Embryonic facial prominence (tissue), 1 donor: Measurements from ENCODE around the gene AHRR.

ENCODE experiments used
- DNase-seq: peaks from one replicate; pipeline ENCODE4 v3.0.0-alpha.2; 2016; ENCODE audit errors: extremely low spot score

AHRR gene

DNA sequence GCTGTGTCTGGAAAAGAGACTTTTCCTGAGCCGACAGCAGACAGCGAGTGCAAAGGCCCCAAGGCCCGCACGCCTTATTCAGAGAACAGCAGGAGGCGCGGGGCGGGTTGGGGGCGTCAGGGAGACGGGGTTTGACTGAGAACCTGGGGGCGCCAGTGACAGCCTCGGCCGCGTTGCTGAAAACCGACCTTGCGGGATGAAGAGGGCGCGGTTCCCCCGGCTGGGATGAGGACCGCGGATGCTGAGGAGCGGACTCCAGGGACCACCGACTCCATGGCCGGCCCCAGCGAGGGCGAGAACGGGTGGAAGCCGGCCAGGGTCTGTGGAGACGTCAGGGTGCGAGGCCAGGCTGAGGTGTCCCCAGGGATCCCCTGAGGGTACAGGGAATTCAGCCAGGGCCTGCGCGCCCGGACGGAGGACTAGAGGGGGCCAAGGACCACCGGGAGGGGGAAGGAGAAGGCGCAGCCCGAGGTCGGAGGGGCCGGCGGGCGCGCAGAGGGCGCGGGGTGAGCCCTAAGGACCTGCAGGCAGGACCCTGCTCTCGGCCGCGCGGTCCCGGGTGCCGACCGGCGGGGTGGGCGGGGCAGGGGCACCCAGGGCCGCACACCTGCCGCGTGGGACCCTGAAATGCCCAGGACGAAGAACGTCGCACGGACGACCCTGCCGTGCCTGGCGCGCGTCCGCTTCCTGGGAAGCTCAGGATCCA lies 837 bp upstream of the AHRR start:
- no peak for DNase-seq

DNA sequence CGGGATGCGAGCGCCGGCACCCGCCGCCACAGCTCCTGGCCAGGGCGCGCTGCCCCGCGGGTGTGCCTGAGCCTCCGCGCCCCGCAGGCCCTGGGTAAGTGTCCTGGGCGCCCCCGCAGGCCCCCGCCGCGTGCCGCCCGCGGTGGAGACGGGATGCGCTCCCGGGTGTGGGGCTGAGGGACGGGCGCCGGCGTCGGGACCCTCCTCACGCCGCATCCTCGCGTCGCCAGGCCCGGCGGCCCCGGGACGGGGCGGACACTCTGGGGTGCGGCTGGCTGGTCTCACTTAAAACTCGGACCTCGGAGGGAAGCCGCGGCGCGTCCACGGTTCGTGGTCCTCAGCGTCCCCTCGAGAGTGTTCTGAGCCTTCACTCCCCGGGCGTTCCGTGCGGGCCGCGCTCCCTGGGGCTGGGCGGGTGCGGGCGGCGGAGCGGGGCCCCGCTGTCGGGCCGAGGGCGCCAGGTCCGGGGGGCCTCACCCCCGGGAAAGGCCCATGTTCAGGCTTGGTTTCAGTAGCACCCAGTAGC lies 275 bp downstream of the AHRR start:
- DNase-seq = no peak

GRCh38 chr5:322281-322941 lies 897 bp downstream of the AHRR start:
- DNase-seq = no peak

DNA sequence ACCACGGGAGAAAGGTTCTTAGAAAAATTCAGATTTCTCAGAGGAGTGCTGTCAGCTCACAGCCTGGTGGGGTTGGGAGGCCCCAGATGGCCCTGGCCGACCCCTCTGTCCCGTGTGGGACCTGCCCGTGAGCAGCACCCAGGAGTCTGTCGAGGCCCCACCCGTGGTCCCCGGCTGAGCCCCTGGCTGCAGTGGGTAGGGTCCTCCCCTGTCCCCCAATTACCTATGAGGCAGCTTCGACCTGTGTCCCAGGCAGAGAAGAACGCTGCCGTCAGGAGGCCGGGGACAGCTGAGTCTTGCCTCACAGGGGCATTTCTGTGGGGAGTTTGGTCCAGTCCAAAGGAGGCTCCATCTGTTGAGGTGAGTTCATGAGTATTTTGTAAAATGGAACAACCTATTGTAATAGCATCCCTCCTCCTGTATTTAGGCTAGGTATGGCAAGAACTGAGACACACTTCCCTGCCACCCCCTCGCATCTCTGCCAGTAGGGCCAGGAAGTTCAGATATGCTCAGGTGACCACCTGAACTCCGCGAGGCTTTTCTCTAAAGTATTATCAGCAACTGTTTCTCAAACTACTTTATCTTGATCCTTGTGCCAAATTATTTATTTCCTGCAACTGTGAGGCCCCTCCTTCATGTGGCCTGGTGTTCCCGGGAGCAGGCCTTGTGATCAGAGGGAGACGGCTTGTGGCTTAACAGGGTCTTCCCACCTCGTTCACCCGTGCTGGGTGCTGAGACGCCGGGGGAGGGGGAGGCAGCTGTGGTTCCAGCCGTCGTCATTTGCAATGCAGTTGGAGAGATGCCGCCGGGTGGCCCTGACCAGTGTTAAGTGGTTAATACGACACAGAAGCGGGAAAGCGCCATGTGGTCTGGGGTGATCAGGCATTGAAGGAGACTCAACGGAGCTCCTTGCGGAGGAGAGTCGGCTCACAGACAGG lies 1.7 kb downstream of the AHRR start:
- DNase-seq = no peak

DNA sequence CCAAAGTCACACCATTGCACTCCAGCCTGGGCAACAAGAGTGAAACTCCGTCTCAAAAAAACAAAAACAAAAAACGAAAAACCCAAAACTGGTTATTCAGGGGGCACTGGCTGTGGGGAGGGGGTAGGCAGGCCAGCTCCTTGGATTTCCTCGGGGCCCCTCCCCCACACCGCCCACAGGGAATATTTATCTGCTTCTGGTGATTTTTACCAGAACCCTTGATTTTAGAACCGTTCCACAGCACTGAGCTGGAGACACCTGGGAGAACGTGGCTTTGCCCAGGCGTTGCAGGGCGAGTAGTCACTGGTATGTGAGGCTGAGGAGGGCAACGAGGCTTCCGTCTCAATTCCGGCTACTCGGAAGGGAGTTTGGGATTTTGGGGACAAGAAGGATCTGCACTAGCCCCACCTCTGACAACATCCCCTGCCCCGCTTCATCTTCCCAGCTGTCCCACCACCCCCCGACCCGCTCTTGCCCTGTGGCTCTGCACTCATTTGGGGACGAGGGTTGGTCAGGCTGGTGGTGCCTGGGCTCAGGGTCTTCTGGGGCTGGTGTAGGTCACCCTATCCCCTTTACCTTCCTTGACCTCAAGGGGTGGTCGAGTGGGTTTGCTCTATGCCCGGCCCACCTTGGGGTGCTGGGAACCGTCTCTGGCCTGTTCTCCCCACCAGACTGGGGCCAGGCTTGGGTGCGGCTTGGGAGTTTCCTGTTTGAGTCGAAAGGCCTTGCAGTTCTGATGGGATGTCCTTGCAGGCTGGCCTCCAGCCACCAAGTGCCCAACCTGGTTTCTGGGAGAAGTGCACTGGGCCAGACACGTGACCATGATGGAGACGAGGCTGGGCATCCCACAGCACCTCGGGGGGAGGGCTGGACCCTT lies 3.5 kb downstream of the AHRR start:
- no peak for DNase-seq

- DNase-seq = no peak
These were observed 4.6 kb downstream of the AHRR start for GRCh38 chr5:326109-326508.

DNA sequence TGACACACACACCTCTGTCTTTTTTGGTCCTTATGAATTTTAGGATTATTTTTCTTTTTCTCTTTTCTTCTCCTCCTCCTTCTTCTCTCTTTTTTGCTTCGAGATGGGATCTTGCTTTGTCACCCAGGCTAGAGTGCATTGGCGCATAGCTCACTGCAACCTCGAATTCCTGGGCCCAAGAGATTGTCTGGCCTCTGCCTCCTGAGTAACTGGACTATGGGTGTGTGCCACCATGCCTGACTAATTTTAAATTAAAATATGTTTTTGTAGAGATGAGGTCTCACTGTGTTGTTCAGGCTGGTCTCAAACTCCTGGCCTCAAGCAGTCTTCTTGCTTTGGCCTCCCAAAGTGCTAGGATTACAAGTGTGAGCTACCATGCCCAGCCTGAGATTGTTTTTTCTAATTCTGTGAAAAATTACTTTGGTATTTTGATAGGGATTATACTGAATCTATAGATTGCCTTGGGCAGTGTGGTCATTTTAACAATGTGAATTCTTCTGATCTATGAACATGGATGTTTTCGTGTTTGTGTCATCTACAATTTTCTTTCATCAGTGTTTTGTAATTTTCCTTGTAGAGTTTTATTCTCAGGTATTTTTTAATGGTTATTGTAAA lies 7.7 kb downstream of the AHRR start:
- no peak for DNase-seq

DNA sequence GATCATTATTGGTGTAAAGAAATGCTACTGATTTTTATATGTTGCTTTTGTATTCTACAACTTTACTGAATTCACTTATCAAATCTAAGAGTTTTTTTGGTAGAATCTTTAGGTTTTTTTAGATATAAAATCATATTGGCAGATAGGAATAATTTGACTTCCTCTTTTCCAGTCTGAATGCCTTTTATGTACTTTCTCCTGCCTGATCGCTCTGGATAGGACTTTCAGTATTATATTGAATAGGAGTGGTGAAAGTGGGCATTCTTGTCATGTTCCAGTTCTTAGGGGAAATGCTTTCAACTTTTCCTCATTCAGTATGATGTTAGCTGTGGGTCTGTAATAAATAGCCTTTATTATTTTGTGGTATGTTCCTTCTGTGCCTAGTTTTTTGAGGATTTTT lies 8.3 kb downstream of the AHRR start:
- no peak for DNase-seq

DNA sequence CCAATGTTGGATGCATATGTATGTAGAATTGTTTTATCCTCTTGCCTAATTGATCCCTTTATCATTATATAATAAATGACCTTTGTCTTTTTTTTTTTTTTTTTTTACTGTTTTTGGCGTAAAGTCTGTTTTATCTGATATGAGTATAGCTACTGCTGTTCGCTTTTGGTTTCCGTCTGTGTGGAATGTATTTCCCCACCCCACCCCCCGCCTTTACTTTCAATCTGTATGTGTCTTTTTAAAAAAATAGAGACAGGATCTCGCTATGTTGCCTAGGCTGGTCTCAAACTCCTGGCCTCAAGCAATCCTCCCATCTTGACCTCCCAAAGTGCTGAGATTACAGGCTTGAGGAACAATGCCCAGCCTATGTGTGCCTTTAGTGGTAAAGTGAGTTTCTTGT lies 11.3 kb downstream of the AHRR start:
- no peak for DNase-seq

DNA sequence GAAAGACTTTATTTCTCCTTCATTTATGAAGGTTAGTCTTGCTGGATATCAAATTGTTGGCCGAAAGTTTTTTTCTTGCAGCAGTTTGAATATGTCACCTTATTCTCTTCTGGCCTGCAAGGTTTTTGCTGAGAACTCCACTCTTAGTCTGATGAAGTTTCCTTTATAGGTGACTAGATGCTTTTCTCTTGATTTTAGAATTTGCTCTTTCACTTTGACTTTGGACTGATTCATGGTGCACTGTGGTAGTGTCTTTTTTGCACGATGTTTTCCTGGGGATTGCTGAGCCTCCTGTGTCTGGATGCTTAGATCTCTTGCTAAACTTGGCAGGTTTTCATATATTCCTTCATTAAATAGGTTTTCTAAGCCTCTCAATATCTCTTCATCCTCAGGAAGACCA lies 12.4 kb downstream of the AHRR start:
- DNase-seq = no peak

GRCh38 chr5:334903-335739 lies 13.6 kb downstream of the AHRR start:
- no peak for DNase-seq

- no peak for DNase-seq
These were observed 14.2 kb downstream of the AHRR start for GRCh38 chr5:335740-336038.

DNA sequence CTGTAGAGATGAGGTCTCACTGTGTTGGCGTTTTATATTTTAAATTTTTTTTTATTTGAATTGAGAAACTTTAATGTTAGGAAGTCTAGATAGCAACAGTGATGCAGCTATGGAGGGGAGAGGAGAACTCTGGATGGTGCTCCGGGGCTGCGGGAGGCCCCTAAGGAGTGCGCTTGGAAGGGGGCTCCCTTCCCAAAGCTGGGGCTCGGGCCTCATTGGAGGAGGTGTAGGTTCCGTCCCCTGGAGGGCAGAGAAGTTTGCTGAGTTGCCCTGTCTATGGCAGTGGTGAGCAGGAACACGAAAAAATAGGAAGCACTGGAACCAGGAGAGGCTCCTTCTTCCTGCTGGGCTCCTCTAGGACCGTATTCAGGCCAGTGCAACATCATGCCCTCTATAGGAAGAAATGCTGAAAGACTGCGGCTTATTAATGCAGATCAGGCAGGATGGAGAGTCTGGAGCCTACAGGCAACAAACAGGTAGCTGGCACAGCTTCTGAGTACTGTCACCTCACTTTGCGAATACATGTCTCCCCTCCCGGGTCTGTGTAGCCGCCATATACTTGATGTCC lies 16.1 kb downstream of the AHRR start:
- no peak for DNase-seq

DNA sequence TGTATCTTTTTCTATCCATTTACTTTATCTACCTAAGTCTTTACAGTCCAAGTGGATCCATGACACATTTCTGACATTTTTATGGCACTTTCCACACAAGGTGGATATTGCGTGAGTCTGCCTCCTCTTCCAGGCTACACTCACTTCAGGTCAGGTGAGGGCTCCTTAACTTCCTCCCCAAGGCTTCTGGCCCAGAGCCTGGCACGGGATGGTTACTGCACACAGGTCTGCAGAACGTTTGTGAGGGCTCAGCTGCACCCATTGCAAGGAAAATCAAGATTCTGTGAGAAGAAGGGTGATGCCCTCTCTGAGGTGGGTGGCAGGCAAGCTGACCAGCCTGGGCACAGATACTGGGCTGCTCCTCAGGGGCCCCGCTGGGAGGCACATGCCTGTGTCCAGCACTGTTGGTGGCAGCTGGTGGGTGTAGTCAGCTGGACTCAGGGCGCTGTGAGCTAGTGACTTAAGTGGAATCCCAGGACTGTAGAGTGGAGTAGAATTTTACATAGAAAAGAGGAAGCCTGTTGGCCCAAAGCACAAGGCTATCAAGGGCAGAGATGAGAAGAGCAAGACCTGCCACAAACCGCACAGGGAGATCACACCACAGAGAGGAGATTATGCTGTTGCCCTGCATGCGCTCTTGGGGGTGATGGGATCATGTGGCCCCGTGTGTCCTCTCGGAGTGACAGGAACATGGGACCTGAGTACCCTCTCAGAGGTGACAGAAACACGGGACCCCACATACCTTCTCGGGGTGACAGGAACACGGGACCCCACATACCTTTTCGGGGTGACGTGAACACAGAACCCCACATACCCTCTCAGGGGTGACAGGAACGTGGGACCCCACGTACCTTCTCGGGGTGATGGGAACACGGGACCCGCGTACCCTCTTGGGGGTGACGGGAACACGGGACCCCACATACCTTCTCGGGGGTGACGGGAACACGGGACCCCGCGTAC lies 21.3 kb downstream of the AHRR start:
- DNase-seq = no peak

- no peak for DNase-seq
These were observed 22.2 kb downstream of the AHRR start for GRCh38 chr5:343461-344401.

GRCh38 chr5:344668-345067 lies 23.2 kb downstream of the AHRR start:
- no peak for DNase-seq

GRCh38 chr5:345404-346195 lies 24.1 kb downstream of the AHRR start:
- no peak for DNase-seq
